ENCODE data around the gene PLEKHH1.
A peak's percentile ranks its signal among the peaks of the same experiment; 100 is the strongest.

PLEKHH1 gene

DNA sequence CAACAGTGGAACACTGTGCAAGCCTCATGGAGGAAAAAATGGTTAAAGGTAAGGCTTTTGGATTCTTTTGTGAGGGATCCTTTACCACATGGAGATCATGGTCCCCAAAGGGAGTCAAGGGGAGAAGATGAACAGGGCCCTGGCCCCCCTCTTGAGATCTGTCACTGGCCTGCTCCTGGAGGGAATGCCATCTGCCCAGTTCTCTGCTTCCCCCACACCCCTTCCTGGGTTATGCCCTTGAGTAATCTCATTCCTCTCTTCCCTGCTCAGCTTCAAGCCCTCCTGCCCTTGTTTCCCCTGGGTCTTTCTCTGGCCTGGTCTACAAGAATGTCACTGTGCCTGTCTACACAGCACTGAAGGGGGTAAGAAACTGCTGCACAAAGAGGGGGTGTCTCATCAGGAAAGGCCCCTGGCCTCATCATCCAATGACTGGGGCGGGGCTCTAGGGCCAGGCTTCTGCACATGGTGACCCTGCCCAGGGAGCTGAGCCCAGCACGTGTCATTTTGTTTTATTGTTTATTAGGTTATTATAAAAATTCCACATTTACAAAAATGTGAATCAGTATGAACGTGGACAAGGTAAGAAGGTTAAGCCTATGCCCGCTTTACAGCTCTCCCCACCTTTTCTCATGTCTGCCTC, 36.7 kb downstream of the PLEKHH1 start:
- peak; percentile 52 for DNase-seq

DNA sequence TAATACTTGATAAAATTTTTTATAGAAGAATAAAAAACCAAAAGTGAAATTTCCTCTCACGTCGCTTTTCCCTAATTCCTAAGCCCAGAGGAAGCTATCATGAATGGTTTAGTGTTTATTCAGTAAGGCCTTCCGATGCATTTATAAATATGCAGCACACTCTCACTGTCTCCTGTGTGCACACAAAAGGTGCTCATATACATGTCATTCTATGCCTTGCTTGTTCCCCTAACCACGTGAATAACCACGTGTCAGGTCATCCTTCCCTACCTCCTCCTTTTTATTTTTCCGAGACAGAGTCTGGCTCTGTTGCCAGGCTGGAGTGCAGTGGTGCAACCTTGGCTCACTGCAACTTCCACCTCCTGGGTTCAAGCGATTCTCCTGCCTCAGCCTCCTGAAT, 37.4 kb downstream of the PLEKHH1 start:
- DNase-seq = no peak

DNA sequence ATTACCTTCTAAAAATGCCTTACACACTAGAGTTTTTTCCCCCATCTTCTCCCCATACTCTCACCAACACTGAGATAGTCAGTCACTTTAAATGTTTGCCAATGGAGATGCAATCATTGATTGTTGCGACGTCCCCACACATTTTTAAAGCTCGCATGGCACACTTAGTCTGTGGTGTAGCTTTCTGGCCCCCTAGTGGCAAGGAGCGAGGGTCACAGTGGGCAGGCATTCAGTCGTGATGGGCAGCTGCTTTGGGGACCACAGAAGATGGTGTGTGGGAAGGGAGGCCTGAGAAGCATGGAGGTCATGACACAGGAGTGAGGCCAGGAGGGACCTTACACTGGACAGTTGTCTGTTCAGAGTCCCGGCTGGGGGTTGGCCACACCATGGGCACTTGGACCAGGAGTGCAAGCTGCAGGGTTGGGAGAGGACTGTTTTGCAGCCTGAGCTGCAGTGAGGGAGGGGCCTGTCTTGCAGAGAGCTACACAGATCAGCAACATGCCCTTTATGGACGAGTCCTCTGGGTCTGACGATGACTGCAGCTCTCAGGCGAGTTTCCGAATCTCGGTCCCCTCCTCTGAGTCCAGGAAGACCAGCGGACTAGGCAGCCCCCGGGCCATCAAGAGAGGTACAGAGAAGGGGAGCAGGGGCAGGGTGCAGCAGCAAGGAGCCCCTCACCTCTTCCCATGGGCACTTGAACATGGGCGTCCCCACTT, 38.3 kb downstream of the PLEKHH1 start:
- peak; percentile 87 for DNase-seq

DNA sequence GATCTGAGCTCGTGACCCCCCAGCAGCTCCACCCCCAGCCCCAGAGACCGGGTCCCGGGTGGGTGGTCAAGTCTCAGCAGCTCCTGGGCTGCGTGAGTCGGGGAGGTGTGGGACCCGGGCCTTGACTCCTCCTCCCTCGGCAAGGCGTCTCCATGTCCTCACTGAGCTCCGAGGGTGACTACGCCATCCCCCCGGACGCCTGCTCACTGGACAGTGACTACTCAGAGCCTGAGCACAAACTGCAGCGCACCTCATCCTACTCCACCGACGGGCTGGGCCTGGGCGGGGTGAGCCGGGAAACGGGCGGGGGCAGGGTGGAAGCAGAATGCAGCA, 38.9 kb downstream of the PLEKHH1 start:
- peak; percentile 61 for DNase-seq

- peak; percentile 8 for DNase-seq
Observed at GRCh38 chr14:67572608-67573007, 39.5 kb downstream of the PLEKHH1 start.

GRCh38 chr14:67573228-67574010, 40.3 kb downstream of the PLEKHH1 start:
- DNase-seq = peak; percentile 43

- DNase-seq = peak; percentile 55
Observed at GRCh38 chr14:67574156-67574555, 41.1 kb downstream of the PLEKHH1 start.

GRCh38 chr14:67574806-67575205, 41.7 kb downstream of the PLEKHH1 start:
- peak; percentile 30 for DNase-seq

DNA sequence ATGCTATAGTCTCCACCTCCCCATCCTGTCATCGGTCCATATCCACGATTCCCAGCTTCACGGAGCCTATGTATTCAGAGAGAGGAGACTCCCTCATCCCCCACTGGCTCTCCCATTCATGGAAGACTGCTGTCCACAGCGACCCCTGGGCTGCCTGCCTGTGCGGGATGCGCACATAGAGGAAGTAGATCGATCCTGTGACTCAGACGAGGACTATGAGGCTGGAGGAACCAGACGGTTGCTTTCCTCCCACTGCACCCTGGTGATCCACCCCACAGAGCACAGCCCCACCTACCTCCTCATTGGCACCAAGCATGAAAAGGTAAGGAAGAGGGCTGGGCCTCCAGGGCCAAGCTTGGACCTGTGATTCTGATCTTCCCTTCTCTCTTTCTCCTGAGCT, 42.6 kb downstream of the PLEKHH1 start:
- DNase-seq = peak; percentile 19

DNA sequence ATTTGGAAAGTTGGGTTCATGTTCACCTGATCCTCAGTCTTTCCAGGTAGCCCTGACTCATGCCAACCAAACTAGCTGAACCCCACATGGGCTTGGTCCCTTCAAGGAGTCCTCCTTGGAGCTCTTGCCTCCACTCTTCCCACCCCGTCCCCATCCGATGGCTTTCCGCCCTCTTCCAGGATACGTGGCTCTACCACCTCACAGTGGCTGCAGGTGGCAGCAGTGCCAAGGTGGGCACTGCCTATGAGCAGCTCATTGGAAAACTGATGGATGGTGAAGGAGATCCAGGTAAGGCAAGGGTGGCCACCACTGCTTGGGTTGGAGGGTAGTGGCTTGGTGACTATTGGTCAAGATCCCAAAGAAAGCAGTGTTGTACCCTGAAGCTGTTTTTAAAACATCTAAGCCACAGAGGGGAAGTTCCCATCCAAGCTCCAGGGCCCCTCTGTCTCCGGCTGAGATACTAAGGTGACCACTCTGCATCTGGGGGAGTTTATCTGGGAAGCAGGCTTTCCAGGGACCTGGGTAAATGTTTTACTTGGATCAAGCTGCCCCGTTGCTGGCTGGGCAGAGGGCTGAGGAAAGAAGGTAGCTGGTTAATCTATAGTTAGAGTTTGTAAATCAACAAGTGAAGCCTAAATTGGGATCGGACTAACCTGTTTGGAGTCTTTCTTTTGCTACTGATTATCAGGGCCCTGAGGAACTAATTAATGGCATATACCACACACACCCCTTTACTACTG, 43.3 kb downstream of the PLEKHH1 start:
- peak; percentile 48 for DNase-seq

GRCh38 chr14:67577181-67577808, 44.2 kb downstream of the PLEKHH1 start:
- peak; percentile 25 for DNase-seq

GRCh38 chr14:67577909-67578749, 45.0 kb downstream of the PLEKHH1 start:
- peak; percentile 52 for DNase-seq

- DNase-seq = peak; percentile 24
Observed at GRCh38 chr14:67579040-67579439, 46.0 kb downstream of the PLEKHH1 start.

DNA sequence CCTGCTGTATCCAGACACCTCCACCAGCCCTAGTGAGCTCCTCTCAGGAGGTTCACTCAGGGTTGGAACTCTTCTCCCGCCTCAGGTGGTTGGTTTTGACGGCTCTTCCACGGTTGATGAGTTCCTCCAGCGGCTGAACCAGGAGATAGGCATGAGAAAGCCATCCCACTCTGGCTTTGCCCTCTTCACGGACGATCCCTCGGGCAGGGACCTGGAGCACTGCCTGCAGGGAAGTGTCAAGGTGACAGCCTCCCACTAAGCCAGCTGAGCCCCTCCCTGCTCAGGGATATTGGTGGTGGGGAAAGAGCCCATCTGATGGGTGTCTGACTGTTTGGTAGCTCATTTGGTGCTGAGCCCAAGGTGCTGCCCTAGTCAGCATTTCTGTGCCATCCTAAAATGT, 46.5 kb downstream of the PLEKHH1 start:
- peak; percentile 47 for DNase-seq

GRCh38 chr14:67580336-67581171, 47.5 kb downstream of the PLEKHH1 start:
- DNase-seq = peak; percentile 53

DNA sequence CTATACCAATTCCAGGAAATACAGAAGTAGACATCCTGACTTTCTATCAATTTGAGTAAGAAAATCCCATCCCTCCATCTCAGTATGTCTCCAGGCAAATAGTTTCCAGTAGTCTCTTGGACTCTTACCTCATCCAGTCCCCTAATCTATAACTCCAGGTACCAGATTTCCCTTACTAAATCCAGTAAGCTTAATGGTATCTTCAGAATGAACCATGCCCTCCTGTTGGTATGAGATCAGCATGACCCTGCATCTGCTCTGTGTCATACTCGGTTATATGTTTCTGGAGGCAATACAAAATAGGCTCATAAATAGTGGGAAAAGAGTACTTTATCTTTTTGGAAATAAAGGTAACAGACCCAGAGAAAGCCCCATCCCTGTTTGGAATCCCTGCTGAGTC, 48.6 kb downstream of the PLEKHH1 start:
- no peak for DNase-seq

GRCh38 chr14:67582061-67582460, 49.0 kb downstream of the PLEKHH1 start:
- peak; percentile 28 for DNase-seq

DNA sequence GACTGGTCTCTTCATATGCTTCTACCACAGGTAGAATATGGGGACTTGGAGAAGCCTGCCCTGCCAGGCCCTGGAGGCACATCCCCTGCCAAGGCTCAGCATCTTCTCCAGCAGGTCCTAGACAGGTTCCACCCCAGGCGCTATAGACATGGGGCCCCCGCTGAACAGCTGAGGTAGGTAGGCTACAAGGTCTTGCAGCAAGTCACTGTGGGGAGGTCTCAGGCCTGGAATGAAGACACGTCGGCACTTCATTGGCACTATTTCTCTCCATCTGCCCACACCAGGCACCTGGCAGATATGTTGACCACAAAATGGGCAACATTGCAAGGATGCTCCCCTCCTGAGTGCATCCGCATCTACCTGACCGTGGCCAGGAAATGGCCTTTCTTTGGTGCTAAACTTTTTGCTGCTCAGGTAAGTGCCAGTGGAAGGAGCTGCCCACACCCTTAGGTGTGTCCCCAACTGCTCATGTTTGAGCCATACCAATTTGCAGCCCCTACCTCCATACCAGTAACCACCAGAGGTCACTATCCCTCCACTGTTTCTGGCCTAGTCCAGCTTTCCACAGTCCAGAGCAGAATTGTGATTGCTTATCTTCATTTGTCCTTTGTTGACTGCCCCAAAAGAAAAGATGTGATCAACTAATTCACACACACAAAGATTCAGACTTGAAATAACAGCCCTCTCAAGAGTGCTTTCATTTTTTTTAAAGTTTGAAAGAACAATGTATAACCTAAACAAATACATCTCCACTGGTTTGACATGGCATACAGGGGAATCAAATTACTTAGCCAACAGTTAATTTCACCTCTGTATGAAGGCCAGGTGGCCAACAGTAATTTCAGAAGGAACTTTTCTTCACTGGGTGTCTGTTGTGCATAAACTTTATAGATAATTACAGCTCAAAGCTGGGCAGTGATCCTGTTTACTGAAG, 50.9 kb downstream of the PLEKHH1 start:
- DNase-seq = peak; percentile 62

GRCh38 chr14:67584978-67585377, 51.9 kb downstream of the PLEKHH1 start:
- DNase-seq = no peak

DNA sequence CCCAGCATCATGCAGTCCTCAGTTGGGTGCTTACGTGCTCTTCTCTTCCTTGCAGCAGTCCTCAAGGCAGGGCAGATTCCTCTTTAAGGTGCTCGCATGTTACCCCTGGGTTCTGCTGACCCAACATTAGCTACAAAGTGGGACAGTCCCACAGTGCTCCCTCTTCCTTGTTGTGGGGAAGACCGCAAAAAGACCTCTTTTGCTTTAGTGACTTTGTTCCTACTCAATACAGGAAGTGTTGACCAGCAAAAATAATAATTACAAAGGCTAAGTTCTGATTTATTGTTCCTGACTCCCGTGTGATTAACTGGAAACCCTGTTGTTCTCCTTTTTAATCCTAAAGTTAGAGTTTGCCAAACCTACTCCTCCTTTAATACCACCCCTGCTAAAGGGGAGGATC, 53.3 kb downstream of the PLEKHH1 start:
- DNase-seq = no peak
